ENCODE data around the gene SUCO. TPM values are rescaled to one million over a fixed set of nuclear protein-coding genes. Genes with fewer than 3 reads are reported as not detected.

Gene SUCO
- total and polyA plus RNA-seq, 2 donors (not counting 3 experiments of a cell fraction or from before 2014, with no cell fraction given): 5.1 to 27.2 TPM

GRCh38 chr1:172559572-172560210, 26.7 kb downstream of the SUCO start:
- ChIA-PET CTCF (no interaction called here), POLR2A (no interaction called here)
- Histone ChIP-seq H3K4me2 (ENCODE audit: insufficient read depth, low read length) (no peak overlapping the region), H3K4me3 (replicated peaks in 1 of 3; ENCODE audit: insufficient read depth in 1 of 3, low read depth in 1 of 3, low read length in 3 of 3) (no peak overlapping the region), H3K27me3 (ENCODE audit: control insufficient read depth in 2 of 2, insufficient read depth in 2 of 2, low read length in 2 of 2) (no peaks in the 10 kb centered on the region), H3K9me3 (replicated peaks; ENCODE audit: control insufficient read depth, insufficient read depth, low read length) (no peaks in the 10 kb centered on the region), H2AFZ (ENCODE audit: low read depth, low read length) (no peak overlapping the region), H3K79me2 (ENCODE audit: control insufficient read depth, insufficient read depth, low read length) (no peaks in the 10 kb centered on the region), H4K20me1 (replicated peaks; ENCODE audit: control insufficient read depth, extremely low read depth, insufficient read depth, low read length) (no peaks in the 10 kb centered on the region), H3K9me1 (replicated peaks; ENCODE audit: control insufficient read depth, extremely low read depth, insufficient read depth, low read length) (no peaks in the 10 kb centered on the region), H3K9ac (replicated peaks; ENCODE audit: extremely low read depth, insufficient read depth, low read length) (no peak overlapping the region), H3K4me1 (ENCODE audit: control insufficient read depth, extremely low read depth, insufficient read depth, low read length) (no peaks in the 10 kb centered on the region), H3K36me3 (ENCODE audit: control insufficient read depth in 2 of 2, extremely low read depth in 1 of 2, insufficient read depth in 2 of 2, low read length in 2 of 2) (peaks cover 0 to 5% of the 10 kb centered on the region in 2 experiments), H3K27ac (ENCODE audit: insufficient read depth, low read depth, low read length) (no peak overlapping the region)
- BruUV-seq (replicated peaks): no TSS peak
- no peak for FAIRE-seq
- dilution Hi-C loops (cut with MboI; ENCODE audit: extremely low pct_ligation_motif_present, low sequenced_read_pairs): no loop called here
- TF ChIP-seq GATA2 (IDR thresholded peaks at IDR 0.05; ENCODE audit: insufficient read depth, insufficient read length, low read depth, low read length) (no peak), POLR2AphosphoS5 (IDR thresholded peaks at IDR 0.05; ENCODE audit: insufficient read depth, low read depth, low read length) (no peak), MAX (IDR thresholded peaks at IDR 0.05; ENCODE audit: insufficient read depth, insufficient read length) (no peak), FOS (IDR thresholded peaks at IDR 0.05; ENCODE audit: borderline replicate concordance, insufficient read depth, low read length) (no peak), EZH2 (IDR thresholded peaks at IDR 0.05; ENCODE audit: borderline replicate concordance, low read depth, low read length, severe bottlenecking) (no peak), JUN (IDR thresholded peaks at IDR 0.05; ENCODE audit: borderline replicate concordance, insufficient read depth, insufficient read length, low read depth) (no peak), CTCF (IDR thresholded peaks at IDR 0.05; ENCODE audit: extremely low read depth in 1 of 2, insufficient read depth in 1 of 2, low read depth in 1 of 2, low read length in 2 of 2) (no peak), POLR2A (IDR thresholded peaks at IDR 0.05; ENCODE audit: low read depth, low read length) (no peak), MYC (IDR thresholded peaks at IDR 0.05; ENCODE audit: low read depth, low read length) (no peak)
- no peak for DNase-seq (ENCODE audit: low read depth, low spot score)
- intact Hi-C loops (cut with micrococcal nuclease): no loop called here
